Stimulated activated CD8-positive, alpha-beta memory T cell treated with anti-CD3 and anti-CD28 coated beads, Interleukin-7, amount 100 ng/mL, for 24 hours (primary cell): ENCODE measurements around the gene PRAMEF25.
"Not testable (repeated sequence)": the region's sequence is repeated elsewhere in the genome, so short reads cannot be mapped to it uniquely, and the experiment has no call there.

Source experiments
- DNase-seq: peaks from one replicate; pipeline ENCODE4 v3.0.0-alpha.2; 2020; ENCODE audit warnings: low read depth

PRAMEF25 gene

GRCh38 chr1:13070474-13070873 lies at the start of gene PRAMEF25:
PRAMEF25 (plus strand) TSS chr1:13070774; CDS start chr1:13073694, 2,920 bp downstream.
- not testable (repeated sequence) for DNase-seq

DNA sequence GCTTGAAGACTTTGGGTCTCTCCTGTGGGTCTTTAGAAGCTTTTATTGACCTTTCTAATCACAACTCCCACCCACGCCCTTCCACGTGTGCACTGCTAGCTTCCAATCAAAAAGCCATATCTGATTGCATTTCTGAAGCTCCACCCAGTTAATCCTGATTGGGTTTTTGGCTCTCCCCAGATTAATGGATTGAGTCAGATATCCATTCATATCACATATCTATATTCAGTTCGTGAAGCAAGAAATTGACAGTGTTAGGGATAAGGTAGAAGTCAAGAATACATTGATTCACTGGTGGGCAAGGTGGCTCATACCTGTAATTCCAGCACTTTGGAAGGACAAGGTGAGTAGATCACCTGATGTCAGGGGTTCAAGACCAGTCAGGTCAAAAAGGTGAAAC lies 14.1 kb upstream of the PRAMEF25 start, which contains the start of gene PRAMEF27:
Gene PRAMEF27, minus strand, starts transcription at position 101 of the 400 bp plus-strand sequence. CDS start 2,916 bp downstream, outside the sequence.
- not testable (repeated sequence) for DNase-seq

DNA sequence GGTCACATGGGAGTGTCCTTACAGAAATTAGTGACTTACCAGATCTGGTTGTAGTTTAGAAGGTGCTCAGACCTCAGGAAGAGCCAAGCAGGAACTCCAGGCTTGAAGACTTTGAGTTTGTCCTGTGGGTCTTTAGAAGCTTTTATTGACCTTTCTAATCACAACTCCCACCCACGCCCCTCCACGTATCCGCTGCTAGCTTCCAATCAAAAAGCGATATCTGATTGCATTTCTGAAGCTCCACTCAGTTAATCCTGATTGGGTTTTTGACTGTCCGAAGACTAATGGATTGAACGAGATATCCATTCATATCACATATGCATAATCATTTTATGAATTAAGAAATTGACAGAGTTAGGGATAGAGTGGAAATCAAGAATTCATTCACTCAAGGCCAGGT lies 46.2 kb downstream of the PRAMEF25 start, which contains the start of gene HNRNPCL2:
Gene HNRNPCL2, minus strand, starts transcription at position 101 of the 400 bp plus-strand sequence. CDS start 454 bp downstream, outside the sequence.
- DNase-seq, result not testable (repeated sequence)
